Measurements from ENCODE around the gene PRDM16. TPM values are rescaled to one million over a fixed set of nuclear protein-coding genes. Genes with fewer than 3 reads are reported as not detected.

The PRDM16 gene
- total and polyA plus RNA-seq, 4 donors: 5.0 to 80.7 (median 41.5) TPM

GRCh38 chr1:3462356-3463012 is 393.5 kb downstream of the PRDM16 start:
- no peaks in the 10 kb centered on the region for H3K4me1 ChIP-seq (ENCODE audit: control insufficient read depth in 1 of 2, insufficient read depth in 2 of 2, low read length in 2 of 2)
- no peak for ATAC-seq (ENCODE audit: low FRiP score)
- intact Hi-C loops (cut with DNase I): no loop called here

GRCh38 chr1:3463013-3463385 is 394.0 kb downstream of the PRDM16 start:
- Histone ChIP-seq H3K36me3 (ENCODE audit: control insufficient read depth in 1 of 2, insufficient read depth in 2 of 2, low read length in 1 of 2) (no peaks in the 10 kb centered on the region), H3K27me3 (ENCODE audit: control insufficient read depth in 1 of 2, insufficient read depth in 2 of 2, low read length in 1 of 2) (no peaks in the 10 kb centered on the region), H3K4me3 (ENCODE audit: low read length in 2 of 2) (no peak overlapping the region), H3K27ac (ENCODE audit: low read depth in 1 of 2, low read length in 2 of 2) (no peak overlapping the region), H3K9me3 (ENCODE audit: control insufficient read depth, low read length) (no peaks in the 10 kb centered on the region), H3K4me1 (ENCODE audit: control insufficient read depth in 1 of 2, insufficient read depth in 2 of 2, low read length in 2 of 2) (no peaks in the 10 kb centered on the region)
- DNase-seq (peak; percentile 42 to 73), ATAC-seq (ENCODE audit: low FRiP score) (no peak)
- intact Hi-C loops (cut with DNase I): no loop called here
- 91 to 92% methylated on average over 22 of the region's 22 CpGs for WGBS, 2 donors

More at GRCh38 chr1:3462356-3463012, 393.5 kb downstream of the PRDM16 start:
- H3K27ac ChIP-seq (ENCODE audit: low read depth in 1 of 2, low read length in 2 of 2): no peak overlapping the region
- no peaks in the 10 kb centered on the region for H3K27me3 ChIP-seq (ENCODE audit: control insufficient read depth in 1 of 2, insufficient read depth in 2 of 2, low read length in 1 of 2)
- H3K9me3 ChIP-seq (ENCODE audit: control insufficient read depth, low read length): no peaks in the 10 kb centered on the region
- peak in 1 of 2 donors; percentile 28 for DNase-seq
- no peaks in the 10 kb centered on the region for H3K36me3 ChIP-seq (ENCODE audit: control insufficient read depth in 1 of 2, insufficient read depth in 2 of 2, low read length in 1 of 2)
- 86 to 90% methylated on average over 16 of the region's 16 CpGs for WGBS, 2 donors
- H3K4me3 ChIP-seq (ENCODE audit: low read length in 2 of 2): no peak overlapping the region

- intact Hi-C loops (cut with DNase I): no loop called here
- Histone ChIP-seq H3K36me3 (ENCODE audit: control insufficient read depth in 1 of 2, insufficient read depth in 2 of 2, low read length in 1 of 2) (no peaks in the 10 kb centered on the region), H3K27ac (ENCODE audit: low read depth in 1 of 2, low read length in 2 of 2) (no peak overlapping the region), H3K4me3 (ENCODE audit: low read length in 2 of 2) (no peak overlapping the region), H3K9me3 (ENCODE audit: control insufficient read depth, low read length) (no peaks in the 10 kb centered on the region), H3K4me1 (ENCODE audit: control insufficient read depth in 1 of 2, insufficient read depth in 2 of 2, low read length in 2 of 2) (no peaks in the 10 kb centered on the region), H3K27me3 (ENCODE audit: control insufficient read depth in 1 of 2, insufficient read depth in 2 of 2, low read length in 1 of 2) (no peaks in the 10 kb centered on the region)
- DNase-seq (peak; percentile 30 to 60), ATAC-seq (ENCODE audit: low FRiP score) (no peak)
- WGBS, 2 donors: 84 to 88% methylated on average over 19 to 20 of the region's 20 CpGs
Measured at GRCh38 chr1:3463408-3463863, 394.4 kb downstream of the PRDM16 start.

DNA sequence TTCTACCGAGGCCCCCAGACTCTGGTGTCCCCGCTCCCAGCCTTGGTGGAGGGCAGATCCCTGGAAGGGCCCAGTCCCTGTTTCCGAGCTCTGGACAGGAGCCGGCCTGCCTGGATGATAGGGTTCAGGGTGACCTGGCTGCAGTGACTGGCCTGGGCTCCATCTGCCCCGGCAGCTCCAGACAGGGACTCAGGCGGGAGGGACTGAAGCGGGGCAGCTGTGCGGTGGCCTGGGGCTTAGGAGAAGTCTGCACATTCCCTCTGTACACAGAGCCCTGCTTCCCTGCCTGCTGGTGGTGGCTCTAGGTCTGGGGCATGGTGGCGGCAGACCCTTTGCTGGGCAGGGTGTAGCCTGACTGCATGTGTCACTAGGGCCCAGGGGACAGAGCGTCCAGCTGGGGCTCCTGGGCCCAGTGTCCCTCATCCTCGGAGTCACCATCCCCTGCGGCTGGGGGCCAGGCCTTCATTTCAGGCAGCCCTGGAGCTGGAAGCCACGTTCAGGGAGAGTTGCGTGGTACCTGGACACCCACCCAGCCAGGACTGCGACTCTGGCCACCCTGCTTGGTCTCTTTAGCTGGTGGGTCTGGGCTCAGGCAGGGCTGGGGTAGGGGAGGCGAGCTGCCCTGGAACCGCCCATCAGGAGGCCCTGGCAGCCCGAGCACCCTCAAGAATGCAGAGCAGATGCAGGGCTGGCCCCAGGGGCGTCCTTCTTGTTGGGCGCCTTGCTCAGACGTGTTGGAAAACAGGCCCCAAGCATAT is 395.1 kb downstream of the PRDM16 start:
- ATAC-seq (ENCODE audit: low FRiP score) (no peak), DNase-seq (peak; percentile 44 to 70)
- Histone ChIP-seq H3K4me1 (ENCODE audit: control insufficient read depth in 1 of 2, insufficient read depth in 2 of 2, low read length in 2 of 2) (no peaks in the 10 kb centered on the region), H3K27me3 (ENCODE audit: control insufficient read depth in 1 of 2, insufficient read depth in 2 of 2, low read length in 1 of 2) (no peaks in the 10 kb centered on the region), H3K9me3 (ENCODE audit: control insufficient read depth, low read length) (no peaks in the 10 kb centered on the region), H3K36me3 (ENCODE audit: control insufficient read depth in 1 of 2, insufficient read depth in 2 of 2, low read length in 1 of 2) (no peaks in the 10 kb centered on the region), H3K4me3 (ENCODE audit: low read length in 2 of 2) (no peak overlapping the region), H3K27ac (ENCODE audit: low read depth in 1 of 2, low read length in 2 of 2) (no peak overlapping the region)
- WGBS, 2 donors: 82 to 88% methylated on average over 21 of the region's 21 CpGs
- intact Hi-C loops (cut with DNase I): no loop called here

GRCh38 chr1:3464649-3465025 is 395.6 kb downstream of the PRDM16 start:
- intact Hi-C loops (cut with DNase I): no loop called here
- 88% methylated on average over 11 of the region's 11 CpGs for WGBS, 2 donors
- ATAC-seq (ENCODE audit: low FRiP score) (no peak), DNase-seq (peak in 1 of 2 donors; percentile 32)
- Histone ChIP-seq H3K4me1 (ENCODE audit: control insufficient read depth in 1 of 2, insufficient read depth in 2 of 2, low read length in 2 of 2) (no peaks in the 10 kb centered on the region), H3K4me3 (ENCODE audit: low read length in 2 of 2) (no peak overlapping the region), H3K9me3 (ENCODE audit: control insufficient read depth, low read length) (no peaks in the 10 kb centered on the region), H3K27me3 (ENCODE audit: control insufficient read depth in 1 of 2, insufficient read depth in 2 of 2, low read length in 1 of 2) (no peaks in the 10 kb centered on the region), H3K27ac (ENCODE audit: low read depth in 1 of 2, low read length in 2 of 2) (no peak overlapping the region), H3K36me3 (ENCODE audit: control insufficient read depth in 1 of 2, insufficient read depth in 2 of 2, low read length in 1 of 2) (no peaks in the 10 kb centered on the region)

DNA sequence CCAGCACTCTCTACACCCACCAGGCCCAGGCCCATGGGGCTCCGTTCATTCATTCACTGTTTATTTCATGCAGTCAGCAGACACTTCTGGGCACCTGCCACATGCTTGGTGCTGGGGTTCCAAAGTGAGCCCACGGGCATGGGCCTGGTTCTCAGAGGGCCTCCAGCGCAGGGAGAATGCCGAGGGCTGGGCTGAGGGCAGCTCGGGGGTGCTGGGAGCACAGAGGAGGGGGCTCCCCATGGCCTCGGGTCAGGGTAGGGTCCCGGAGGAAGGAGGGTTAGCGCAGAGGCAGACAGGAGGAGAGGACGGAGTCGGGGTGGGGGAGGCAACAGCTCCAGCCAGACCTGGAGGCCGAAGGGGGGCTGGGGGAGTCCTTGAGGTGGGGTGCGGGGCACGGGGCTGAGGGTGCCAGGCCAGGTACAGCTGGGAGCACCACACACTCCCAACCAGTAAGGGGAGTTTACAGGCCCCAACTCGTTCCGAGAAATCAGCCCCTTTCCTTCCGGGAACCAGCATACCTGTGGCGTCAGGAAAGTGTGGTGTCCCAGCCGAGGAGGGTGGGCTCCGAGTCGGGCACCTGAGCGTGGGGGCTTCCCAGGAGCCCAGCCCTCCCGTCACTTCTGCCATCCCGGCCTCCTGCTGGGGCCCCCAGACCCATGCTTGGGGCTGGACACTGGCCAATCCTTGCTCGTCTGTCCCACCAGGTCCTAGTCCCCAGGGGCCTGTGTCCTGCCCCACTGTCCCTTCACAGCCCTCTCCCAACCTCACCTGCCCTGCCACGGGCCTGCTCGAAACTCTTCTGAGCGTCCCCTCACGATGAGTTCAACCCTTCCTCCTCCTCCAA is 396.3 kb downstream of the PRDM16 start:
- Histone ChIP-seq H3K36me3 (ENCODE audit: control insufficient read depth in 1 of 2, insufficient read depth in 2 of 2, low read length in 1 of 2) (no peaks in the 10 kb centered on the region), H3K9me3 (ENCODE audit: control insufficient read depth, low read length) (no peaks in the 10 kb centered on the region), H3K4me3 (ENCODE audit: low read length in 2 of 2) (no peak overlapping the region), H3K27ac (ENCODE audit: low read depth in 1 of 2, low read length in 2 of 2) (no peak overlapping the region), H3K4me1 (ENCODE audit: control insufficient read depth in 1 of 2, insufficient read depth in 2 of 2, low read length in 2 of 2) (no peaks in the 10 kb centered on the region), H3K27me3 (ENCODE audit: control insufficient read depth in 1 of 2, insufficient read depth in 2 of 2, low read length in 1 of 2) (no peaks in the 10 kb centered on the region)
- ATAC-seq (ENCODE audit: low FRiP score): no peak
- intact Hi-C loops (cut with DNase I): no loop called here
- WGBS, 2 donors: 79 to 84% methylated on average over 26 to 28 of the region's 28 CpGs
- peak; percentile 41 to 65 for DNase-seq

- 85 to 88% methylated on average over 17 of the region's 17 CpGs for WGBS, 2 donors
Measured at GRCh38 chr1:3465935-3466321, 396.9 kb downstream of the PRDM16 start.

GRCh38 chr1:3466366-3467075 is 397.5 kb downstream of the PRDM16 start:
- no peaks in the 10 kb centered on the region for H3K4me1 ChIP-seq (ENCODE audit: control insufficient read depth in 1 of 2, insufficient read depth in 2 of 2, low read length in 2 of 2)
- WGBS, 2 donors: 86 to 90% methylated on average over 16 of the region's 16 CpGs
- intact Hi-C loops (cut with DNase I): no loop called here

More at GRCh38 chr1:3465935-3466321, 396.9 kb downstream of the PRDM16 start:
- Histone ChIP-seq H3K27ac (ENCODE audit: low read depth in 1 of 2, low read length in 2 of 2) (no peak overlapping the region), H3K27me3 (ENCODE audit: control insufficient read depth in 1 of 2, insufficient read depth in 2 of 2, low read length in 1 of 2) (no peaks in the 10 kb centered on the region), H3K9me3 (ENCODE audit: control insufficient read depth, low read length) (no peaks in the 10 kb centered on the region), H3K4me3 (ENCODE audit: low read length in 2 of 2) (no peak overlapping the region), H3K36me3 (ENCODE audit: control insufficient read depth in 1 of 2, insufficient read depth in 2 of 2, low read length in 1 of 2) (no peaks in the 10 kb centered on the region), H3K4me1 (ENCODE audit: control insufficient read depth in 1 of 2, insufficient read depth in 2 of 2, low read length in 2 of 2) (no peaks in the 10 kb centered on the region)
- DNase-seq: peak; percentile 29 to 57
- intact Hi-C loops (cut with DNase I): no loop called here
- no peak for ATAC-seq (ENCODE audit: low FRiP score)

More at GRCh38 chr1:3466366-3467075, 397.5 kb downstream of the PRDM16 start:
- Histone ChIP-seq H3K36me3 (ENCODE audit: control insufficient read depth in 1 of 2, insufficient read depth in 2 of 2, low read length in 1 of 2) (no peaks in the 10 kb centered on the region), H3K4me3 (ENCODE audit: low read length in 2 of 2) (no peak overlapping the region), H3K27ac (ENCODE audit: low read depth in 1 of 2, low read length in 2 of 2) (no peak overlapping the region), H3K27me3 (ENCODE audit: control insufficient read depth in 1 of 2, insufficient read depth in 2 of 2, low read length in 1 of 2) (no peaks in the 10 kb centered on the region), H3K9me3 (ENCODE audit: control insufficient read depth, low read length) (no peaks in the 10 kb centered on the region)
- DNase-seq: peak; percentile 37 to 68
- no peak for ATAC-seq (ENCODE audit: low FRiP score)

All from aorta (tissue), 5 donors.